Activated T-cell treated with anti-CD3 and anti-CD28 coated beads, Interleukin-2, amount 50 U/mL, for 4 hours (primary cell): ENCODE results near the gene CDK11B. TPM values are rescaled to one million over a fixed set of nuclear protein-coding genes. Genes with fewer than 3 reads are reported as not detected.

ENCODE experiments used
- ATAC-seq, 2 donors: fragments of 200-7000 bp; cut with Tn5 transposase; one replicate each; pipeline ENCODE4 v1.10.0; 2021
- DNase-seq: peaks from one replicate; pipeline ENCODE4 v3.0.0-alpha.2; 2020
- H3K27me3 Mint-ChIP-seq: one replicate; pipeline ENCODE4 v1.8.0; 2021; ENCODE audit warnings: low read depth, mixed read lengths
- H3K36me3 Mint-ChIP-seq: one replicate; pipeline ENCODE4 v1.8.0; 2022; ENCODE audit warnings: mixed read lengths; ENCODE audit not compliant: insufficient read depth
- H3K4me1 Mint-ChIP-seq: one replicate; pipeline ENCODE4 v1.8.0; 2021; ENCODE audit warnings: low read depth, mixed read lengths
- H3K4me3 Mint-ChIP-seq: one replicate; pipeline ENCODE4 v1.8.0; 2021; ENCODE audit warnings: mild to moderate bottlenecking, moderate library complexity, mixed read lengths
- H3K9me3 Mint-ChIP-seq: one replicate; pipeline ENCODE4 v1.8.0; 2021; ENCODE audit warnings: mixed read lengths
- total RNA-seq, 3 donors: library from RNA; stranded (reverse); gene quantifications; one replicate each; pipeline ENCODE4 v1.2.1, GENCODE V29; 2021

The CDK11B gene
- total RNA-seq, 3 donors from 2014 or later: 39.2 to 45.9 (median 43.0) TPM

- no peaks in the 10 kb centered on the region for H3K27me3 Mint-ChIP-seq
- H3K4me1 Mint-ChIP-seq: peaks cover 9% of the 10 kb centered on the region
- DNase-seq: no peak
- no peak for ATAC-seq
- H3K4me3 Mint-ChIP-seq: no peak overlapping the region
- H3K9me3 Mint-ChIP-seq: no peaks in the 10 kb centered on the region
- H3K36me3 Mint-ChIP-seq: peaks cover 3% of the 10 kb centered on the region
Observed at GRCh38 chr1:1622010-1622787, 36.6 kb downstream of the CDK11B start.

- Mint-ChIP-seq H3K27me3 (no peaks in the 10 kb centered on the region), H3K36me3 (peaks cover 3% of the 10 kb centered on the region)
Observed at GRCh38 chr1:1621173-1622009, 37.4 kb downstream of the CDK11B start.

GRCh38 chr1:1620433-1621139 is 38.2 kb downstream of the CDK11B start:
- Mint-ChIP-seq H3K9me3 (no peaks in the 10 kb centered on the region), H3K27me3 (no peaks in the 10 kb centered on the region), H3K4me3 (no peak overlapping the region), H3K36me3 (peaks cover 3% of the 10 kb centered on the region), H3K4me1 (peaks cover 16% of the 10 kb centered on the region)
- DNase-seq (no peak), ATAC-seq (no peak)

More at GRCh38 chr1:1621173-1622009, 37.4 kb downstream of the CDK11B start:
- Mint-ChIP-seq H3K9me3 (no peaks in the 10 kb centered on the region), H3K4me3 (no peak overlapping the region), H3K4me1 (peaks cover 16% of the 10 kb centered on the region)
- ATAC-seq (no peak), DNase-seq (no peak)

- Mint-ChIP-seq H3K36me3 (peaks cover 3% of the 10 kb centered on the region), H3K9me3 (no peaks in the 10 kb centered on the region), H3K4me3 (no peak overlapping the region), H3K4me1 (peaks cover 18% of the 10 kb centered on the region), H3K27me3 (no peaks in the 10 kb centered on the region)
- no peak for ATAC-seq
- DNase-seq: no peak
Observed at GRCh38 chr1:1619917-1620361, 38.9 kb downstream of the CDK11B start.

GRCh38 chr1:1618396-1619068 is 40.3 kb downstream of the CDK11B start:
- ATAC-seq (no peak), DNase-seq (no peak)
- Mint-ChIP-seq H3K36me3 (peaks cover 3% of the 10 kb centered on the region), H3K4me1 (peaks cover 32% of the 10 kb centered on the region), H3K27me3 (no peaks in the 10 kb centered on the region), H3K9me3 (no peaks in the 10 kb centered on the region), H3K4me3 (no peak overlapping the region)

GRCh38 chr1:1617925-1618324 is 40.9 kb downstream of the CDK11B start:
- no peaks in the 10 kb centered on the region for H3K9me3 Mint-ChIP-seq
- H3K4me1 Mint-ChIP-seq: peaks cover 33% of the 10 kb centered on the region
- DNase-seq (no peak), ATAC-seq (no peak)
- H3K4me3 Mint-ChIP-seq: peak overlapping the region; percentile 82
- peaks cover 3% of the 10 kb centered on the region for H3K36me3 Mint-ChIP-seq
- H3K27me3 Mint-ChIP-seq: no peaks in the 10 kb centered on the region

- no peaks in the 10 kb centered on the region for H3K27me3 Mint-ChIP-seq
- H3K36me3 Mint-ChIP-seq: peaks cover 3% of the 10 kb centered on the region
- DNase-seq (no peak), ATAC-seq (no peak)
- H3K4me1 Mint-ChIP-seq: peaks cover 29% of the 10 kb centered on the region
- H3K4me3 Mint-ChIP-seq: peak overlapping the region; percentile 82
- no peaks in the 10 kb centered on the region for H3K9me3 Mint-ChIP-seq
Observed at GRCh38 chr1:1617516-1617915, 41.3 kb downstream of the CDK11B start.

- peaks cover 33% of the 10 kb centered on the region for H3K4me1 Mint-ChIP-seq
- DNase-seq (no peak), ATAC-seq (no peak)
- H3K9me3 Mint-ChIP-seq: no peaks in the 10 kb centered on the region
- peak overlapping the region; percentile 82 for H3K4me3 Mint-ChIP-seq
- peaks cover 3% of the 10 kb centered on the region for H3K36me3 Mint-ChIP-seq
- H3K27me3 Mint-ChIP-seq: no peaks in the 10 kb centered on the region
Observed at GRCh38 chr1:1616838-1617237, 42.0 kb downstream of the CDK11B start.

- no peak for DNase-seq
- Mint-ChIP-seq H3K4me3 (peak overlapping the region; percentile 82), H3K27me3 (no peaks in the 10 kb centered on the region), H3K36me3 (peaks cover 3% of the 10 kb centered on the region), H3K9me3 (no peaks in the 10 kb centered on the region), H3K4me1 (peaks cover 33% of the 10 kb centered on the region)
- peak; percentile 35 to 39 for ATAC-seq
Observed at GRCh38 chr1:1616045-1616790, 42.6 kb downstream of the CDK11B start.

- peak; percentile 98 for DNase-seq
- peaks cover 33% of the 10 kb centered on the region for H3K4me1 Mint-ChIP-seq
- H3K27me3 Mint-ChIP-seq: no peaks in the 10 kb centered on the region
- ATAC-seq: peak; percentile 89
- H3K36me3 Mint-ChIP-seq: peaks cover 3% of the 10 kb centered on the region
- no peaks in the 10 kb centered on the region for H3K9me3 Mint-ChIP-seq
- H3K4me3 Mint-ChIP-seq: peak within 1 kb of the TSS; percentile 93
Observed at GRCh38 chr1:1615256-1616044, 43.4 kb downstream of the CDK11B start, which contains the start of gene MIB2. Gene MIB2, plus strand, starts transcription at chr1:1615500. Its CDS starts 7,953 bp downstream, at chr1:1623453.

GRCh38 chr1:1614954-1615255 is 43.9 kb downstream of the CDK11B start:
- peak overlapping the region; percentile 93 for H3K4me3 Mint-ChIP-seq
- no peak for ATAC-seq

GRCh38 chr1:1614204-1614953 is 44.4 kb downstream of the CDK11B start:
- Mint-ChIP-seq H3K4me3 (peak overlapping the region; percentile 93), H3K36me3 (peaks cover 3% of the 10 kb centered on the region), H3K4me1 (peaks cover 33% of the 10 kb centered on the region), H3K9me3 (no peaks in the 10 kb centered on the region), H3K27me3 (no peaks in the 10 kb centered on the region)
- ATAC-seq: peak; percentile 9 to 18
- peak; percentile 59 for DNase-seq

More at GRCh38 chr1:1614954-1615255, 43.9 kb downstream of the CDK11B start:
- Mint-ChIP-seq H3K27me3 (no peaks in the 10 kb centered on the region), H3K36me3 (peaks cover 3% of the 10 kb centered on the region), H3K9me3 (no peaks in the 10 kb centered on the region), H3K4me1 (peaks cover 33% of the 10 kb centered on the region)
- DNase-seq: no peak
